Umbilical cord (tissue), 2 donors: ENCODE data around the gene TTLL4. TPM values are rescaled to one million over a fixed set of nuclear protein-coding genes. Genes with fewer than 3 reads are reported as not detected.
"Not testable (repeated sequence)": the region's sequence is repeated elsewhere in the genome, so short reads cannot be mapped to it uniquely, and the experiment has no call there.

ENCODE experiments used
- DNase-seq: peaks from one replicate; pipeline ENCODE4 v3.0.0-alpha.2; 2015; ENCODE audit warnings: low spot score
- total RNA-seq: library from RNA; depleted of rRNA; stranded (reverse); fragments of >200 nt; gene quantifications from one replicate; pipeline ENCODE4 v1.2.3, GENCODE V29; 2014; ENCODE audit warnings: low replicate concordance; ENCODE audit not compliant: insufficient read depth

Gene TTLL4
- total RNA-seq, 1 donor from 2014 or later: 2.4 TPM

DNA sequence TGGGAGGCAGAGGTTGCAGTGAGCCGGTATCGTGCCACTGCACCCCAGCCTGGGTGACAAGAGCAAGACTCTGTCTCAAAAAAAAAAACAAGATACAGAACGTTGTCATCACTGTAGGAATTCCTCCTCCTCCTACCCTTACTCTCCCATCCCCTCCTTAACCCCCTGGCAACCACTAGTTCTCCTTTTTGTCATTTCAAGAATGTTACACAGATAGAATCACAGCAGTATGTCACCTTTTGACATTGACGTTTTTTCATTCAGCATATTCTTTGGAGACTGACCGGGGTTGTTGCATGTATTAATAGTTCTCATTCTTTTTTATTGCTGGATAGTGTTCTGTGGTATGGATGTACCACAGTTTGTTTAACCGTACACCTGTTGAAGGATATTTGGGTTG is 32.4 kb downstream of the TTLL4 start:
- no peak for DNase-seq

DNA sequence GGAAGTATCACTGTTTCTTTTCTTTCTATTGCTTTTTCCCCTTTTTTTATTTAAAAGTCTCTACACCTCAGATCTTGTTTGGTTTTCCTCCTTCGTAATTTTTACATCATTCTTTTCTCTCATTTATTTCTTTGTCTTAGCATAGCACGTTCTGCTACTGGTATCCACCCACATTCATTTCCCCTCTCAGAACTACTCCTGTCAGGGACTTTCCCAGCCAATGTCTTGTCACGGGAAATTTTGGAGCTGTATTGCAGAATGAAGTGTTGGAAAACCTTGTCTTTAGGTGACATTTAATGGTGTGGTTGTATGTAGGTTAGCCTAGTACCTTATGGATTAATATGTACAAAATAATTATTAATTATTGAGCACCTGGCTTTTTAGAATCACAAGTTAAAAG is 34.0 kb downstream of the TTLL4 start:
- DNase-seq: no peak

- DNase-seq: no peak
These were observed 34.5 kb downstream of the TTLL4 start for GRCh38 chr2:218745160-218745558.

- peak; percentile 85 for DNase-seq
These were observed 35.2 kb downstream of the TTLL4 start for GRCh38 chr2:218745559-218746469.

DNA sequence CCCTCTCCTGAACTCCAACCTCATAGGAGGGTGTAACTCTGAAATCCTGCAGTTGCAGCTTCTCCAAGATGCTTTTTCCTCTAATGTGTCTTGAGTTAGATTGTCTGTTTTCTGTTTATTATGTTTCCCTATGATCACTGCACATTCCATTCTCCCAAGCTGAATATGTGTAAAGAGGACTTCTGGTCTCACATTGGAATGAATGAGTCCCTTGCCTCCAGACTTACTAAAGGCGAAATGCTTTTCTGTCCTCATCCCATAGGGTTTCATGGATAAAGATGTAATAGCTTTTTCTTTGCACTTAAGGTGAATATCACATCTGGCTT is 35.8 kb downstream of the TTLL4 start:
- peak; percentile 25 for DNase-seq

DNA sequence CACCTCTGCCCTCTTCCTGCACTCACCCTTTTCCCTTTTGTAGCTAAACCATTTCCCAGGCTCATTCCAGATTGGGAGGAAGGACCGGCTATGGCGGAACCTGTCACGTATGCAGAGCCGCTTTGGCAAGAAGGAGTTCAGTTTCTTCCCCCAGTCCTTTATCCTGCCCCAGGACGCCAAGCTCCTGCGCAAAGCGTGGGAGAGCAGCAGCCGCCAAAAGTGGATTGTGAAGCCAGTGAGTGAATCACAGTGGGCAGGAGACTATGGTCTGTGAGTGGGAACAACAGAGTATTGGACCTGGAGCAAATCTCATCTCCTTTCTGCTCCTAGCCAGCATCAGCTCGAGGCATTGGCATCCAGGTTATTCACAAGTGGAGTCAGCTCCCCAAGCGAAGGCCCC is 36.3 kb downstream of the TTLL4 start:
- DNase-seq: no peak

DNA sequence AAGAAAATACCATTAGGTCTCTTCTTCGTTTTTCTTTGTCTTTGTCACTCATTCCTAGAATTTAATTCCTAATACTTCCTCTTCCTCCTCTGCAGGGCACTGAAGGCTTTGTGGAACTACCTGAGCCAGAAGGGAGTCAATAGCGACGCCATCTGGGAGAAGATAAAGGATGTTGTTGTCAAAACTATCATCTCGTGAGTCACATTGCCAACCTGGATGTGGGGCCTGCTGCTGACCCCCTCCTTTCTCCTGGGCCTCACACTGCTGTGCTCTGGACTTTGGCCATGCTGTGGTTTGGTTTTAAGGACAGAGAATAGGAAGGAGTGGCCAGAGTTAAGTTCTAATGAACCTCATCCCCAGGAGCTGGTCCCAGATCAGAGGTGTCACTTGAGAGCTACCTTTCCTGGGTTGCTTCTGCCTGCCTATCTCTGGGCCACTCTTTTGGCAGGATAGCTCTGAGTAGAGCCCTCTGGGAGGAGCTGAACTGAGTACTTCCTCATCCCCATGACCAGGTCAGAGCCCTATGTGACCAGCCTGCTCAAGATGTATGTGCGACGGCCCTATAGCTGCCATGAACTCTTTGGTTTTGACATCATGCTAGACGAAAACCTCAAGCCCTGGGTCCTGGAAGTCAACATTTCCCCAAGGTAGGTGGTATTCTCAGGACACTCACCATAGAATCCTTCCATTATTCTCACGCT is 38.3 kb downstream of the TTLL4 start:
- no peak for DNase-seq

- DNase-seq: no peak
These were observed 43.6 kb downstream of the TTLL4 start for GRCh38 chr2:218754201-218754600.

DNA sequence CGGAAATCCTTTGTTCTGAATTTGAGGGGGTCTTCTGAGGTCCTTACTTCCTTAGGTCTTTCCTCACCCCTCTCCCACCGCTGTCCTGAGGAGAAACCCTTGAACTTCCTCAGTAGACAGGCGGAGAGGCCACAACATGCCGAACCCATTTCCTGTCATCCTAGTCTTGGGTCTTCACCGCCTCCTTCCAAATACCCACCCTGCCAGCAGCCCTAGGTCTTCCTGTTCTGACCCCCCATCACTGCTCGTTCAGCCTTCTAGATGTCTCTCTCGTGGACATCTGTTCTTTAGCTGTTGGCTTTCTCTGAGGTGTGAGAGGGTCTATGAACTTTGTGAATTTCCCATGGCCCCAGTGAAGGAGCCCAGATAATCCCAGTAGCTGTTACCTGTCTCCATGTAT is 44.1 kb downstream of the TTLL4 start:
- DNase-seq: no peak

- no peak for DNase-seq
These were observed 44.5 kb downstream of the TTLL4 start for GRCh38 chr2:218755198-218755566.

DNA sequence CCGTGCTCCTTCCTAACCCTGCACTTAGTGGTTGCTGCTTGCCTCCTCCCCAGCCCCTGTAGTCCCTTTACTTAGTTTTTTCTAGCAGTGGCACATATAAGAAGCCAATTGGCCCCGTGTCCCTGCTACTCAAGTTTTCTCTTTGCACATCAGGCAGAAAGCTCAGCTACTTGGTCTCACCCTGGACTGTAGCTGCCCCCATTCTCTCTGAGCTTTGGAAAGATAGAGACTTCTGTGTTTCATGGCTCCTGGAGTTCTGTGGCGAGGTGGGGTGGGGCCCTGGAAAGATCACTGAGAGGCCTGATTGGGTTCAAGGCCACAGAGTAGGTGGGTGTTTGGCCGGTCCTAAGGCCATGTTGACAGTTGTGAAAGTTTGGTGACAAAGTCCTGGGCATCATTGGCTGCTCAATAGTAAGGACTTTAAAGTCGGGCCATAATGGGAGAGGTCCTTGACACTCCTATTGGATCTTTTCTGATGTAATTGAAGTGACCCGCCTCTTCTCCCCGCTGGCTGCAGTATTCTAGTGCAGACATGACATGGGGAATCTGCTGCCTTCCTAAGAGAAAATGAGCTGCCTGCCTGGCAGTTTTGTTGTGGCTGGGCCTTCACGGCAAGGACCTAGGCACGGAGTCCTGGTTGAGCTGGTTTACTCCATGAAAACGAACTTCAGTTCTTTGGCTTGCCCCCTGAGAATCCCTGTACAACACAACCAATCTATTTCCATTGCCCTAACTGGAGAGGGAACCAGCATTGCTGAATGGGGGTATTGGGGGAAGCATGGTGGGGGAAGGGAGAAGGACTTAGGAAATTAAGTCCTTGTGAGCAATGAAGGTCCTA is 45.2 kb downstream of the TTLL4 start:
- DNase-seq: no peak

GRCh38 chr2:218756599-218757377 is 46.2 kb downstream of the TTLL4 start:
- no peak for DNase-seq

- DNase-seq: no peak
These were observed 51.2 kb downstream of the TTLL4 start for GRCh38 chr2:218761795-218762194.

GRCh38 chr2:218772759-218773158 is 62.1 kb downstream of the TTLL4 start:
- not testable (repeated sequence) for DNase-seq

DNA sequence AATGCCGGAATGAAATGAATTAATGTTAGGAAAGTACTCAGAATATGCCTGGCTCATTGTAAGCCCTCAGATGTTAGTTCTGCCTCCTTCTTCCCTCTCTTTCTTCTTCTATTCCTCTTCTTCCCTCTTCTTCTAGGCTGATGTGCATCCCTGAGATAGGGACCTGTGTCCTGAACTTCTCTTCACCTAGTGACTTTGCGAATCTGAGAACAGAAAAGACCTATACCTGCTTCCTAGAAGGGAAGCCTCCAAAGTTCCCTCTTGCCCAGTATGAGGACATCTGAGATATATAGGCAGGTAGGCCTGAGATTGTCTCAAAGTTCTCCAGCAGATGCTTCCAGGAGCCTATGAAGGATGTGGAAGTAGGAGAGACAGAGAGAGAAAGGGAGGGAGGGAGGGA is 63.2 kb downstream of the TTLL4 start:
- no peak for DNase-seq

- no peak for DNase-seq
These were observed 65.9 kb downstream of the TTLL4 start for GRCh38 chr2:218776488-218776887.

DNA sequence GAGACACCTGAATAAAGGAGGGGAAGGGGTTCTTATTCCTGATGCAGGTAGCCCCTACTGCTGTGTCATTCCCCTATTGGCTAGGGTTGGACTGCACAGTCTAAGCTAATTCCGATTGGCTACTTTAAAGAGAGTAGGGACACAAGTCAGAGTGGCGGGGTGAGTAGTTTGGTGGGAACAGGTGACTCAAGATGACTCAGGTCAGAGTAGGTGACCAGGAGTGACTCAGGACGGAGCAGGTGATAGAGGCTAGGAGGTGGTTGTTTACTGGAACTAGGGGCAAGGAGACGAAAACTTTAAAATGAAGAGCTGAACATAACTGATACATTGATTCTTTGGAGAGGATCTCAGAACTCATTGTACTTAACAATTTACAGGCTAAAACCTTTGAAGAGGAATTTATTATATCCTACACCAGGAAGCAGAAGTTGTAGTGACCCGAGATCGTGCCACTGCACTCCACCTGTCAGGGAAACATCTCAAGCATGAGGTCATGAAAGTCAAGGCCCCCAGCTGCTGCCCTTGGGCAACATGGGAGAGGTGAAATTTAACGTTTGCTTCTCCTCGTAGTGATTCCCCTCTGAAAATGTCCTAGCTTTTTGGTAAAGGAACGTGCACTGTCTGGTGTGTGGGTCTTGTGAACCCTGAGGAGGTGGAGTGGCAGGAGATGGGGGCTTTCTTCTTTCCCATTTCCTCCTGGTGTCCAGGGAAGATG is 66.8 kb downstream of the TTLL4 start:
- no peak for DNase-seq

GRCh38 chr2:218780046-218780445 is 69.4 kb downstream of the TTLL4 start:
- no peak for DNase-seq

DNA sequence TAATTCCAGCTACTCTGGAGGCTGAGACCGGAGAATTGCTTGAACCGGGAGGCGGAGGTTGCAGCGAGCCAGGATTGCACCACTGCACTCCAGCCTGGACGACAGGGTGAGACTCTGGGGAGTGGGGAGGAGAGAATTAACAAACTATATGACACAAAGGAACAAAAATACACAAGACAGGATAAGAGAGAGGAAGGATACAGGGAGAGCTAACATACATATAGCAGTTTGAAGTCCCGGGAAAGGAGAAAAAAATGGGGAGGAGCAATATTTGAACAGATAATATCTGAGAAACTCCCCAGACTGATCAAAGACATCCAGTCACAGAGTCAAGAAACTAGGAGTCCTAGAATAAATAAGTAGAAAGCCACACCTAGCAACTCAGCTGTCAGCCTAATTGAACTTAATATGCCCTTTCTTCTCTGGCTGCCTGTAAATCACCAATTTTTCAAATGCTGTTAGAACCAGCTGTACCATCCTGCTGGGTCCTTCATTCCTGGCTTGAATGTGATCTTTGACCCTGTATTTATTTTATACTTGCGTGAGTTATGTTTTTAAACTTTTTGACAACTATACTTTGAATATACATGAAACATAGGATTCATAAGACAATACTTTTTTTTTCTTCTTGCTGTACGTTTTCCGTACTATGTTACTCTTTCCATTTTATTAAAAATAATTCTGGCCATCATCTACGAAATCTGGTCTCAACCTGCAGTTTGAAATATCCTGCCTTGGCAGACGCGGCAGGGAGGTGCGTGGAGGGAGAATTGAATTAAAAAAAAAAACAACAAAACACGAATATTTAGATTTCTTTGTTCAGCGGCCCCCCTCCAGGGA is 70.4 kb downstream of the TTLL4 start:
- peak; percentile 49 for DNase-seq
